Non-pigmented ciliary epithelial cell (primary cell): ENCODE results near the gene DLG1.

Experiments used
- DNase-seq: peaks from one replicate; pipeline ENCODE4 v3.0.0-alpha.2; 2010; ENCODE audit warnings: low read depth

Gene DLG1

GRCh38 chr3:197171481-197172067 lies 126.8 kb downstream of the DLG1 start:
- no peak for DNase-seq

DNA sequence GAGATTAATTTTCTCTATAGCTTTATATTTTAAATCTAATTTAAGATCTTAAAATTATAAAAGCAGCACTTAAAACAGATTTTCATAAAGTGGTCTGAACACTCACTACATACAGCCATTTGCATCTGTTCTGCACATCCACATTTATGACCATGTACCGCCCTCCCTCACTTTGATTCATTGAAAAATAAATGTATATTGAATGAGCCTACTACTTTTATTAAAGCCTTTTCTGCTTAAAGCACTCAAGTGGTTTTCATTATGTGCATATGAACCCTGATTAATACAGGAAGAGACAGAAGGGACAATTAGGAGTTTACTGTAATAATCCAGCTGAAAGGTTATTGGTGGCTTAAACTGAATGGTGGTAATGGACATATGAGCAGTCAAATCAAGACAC lies 129.4 kb downstream of the DLG1 start:
- no peak for DNase-seq

GRCh38 chr3:197168606-197169005 lies 129.8 kb downstream of the DLG1 start:
- DNase-seq, result no peak

- DNase-seq, result no peak
Measured at GRCh38 chr3:197168063-197168462, 130.3 kb downstream of the DLG1 start.

GRCh38 chr3:197167549-197167948 lies 130.9 kb downstream of the DLG1 start:
- DNase-seq, result no peak

DNA sequence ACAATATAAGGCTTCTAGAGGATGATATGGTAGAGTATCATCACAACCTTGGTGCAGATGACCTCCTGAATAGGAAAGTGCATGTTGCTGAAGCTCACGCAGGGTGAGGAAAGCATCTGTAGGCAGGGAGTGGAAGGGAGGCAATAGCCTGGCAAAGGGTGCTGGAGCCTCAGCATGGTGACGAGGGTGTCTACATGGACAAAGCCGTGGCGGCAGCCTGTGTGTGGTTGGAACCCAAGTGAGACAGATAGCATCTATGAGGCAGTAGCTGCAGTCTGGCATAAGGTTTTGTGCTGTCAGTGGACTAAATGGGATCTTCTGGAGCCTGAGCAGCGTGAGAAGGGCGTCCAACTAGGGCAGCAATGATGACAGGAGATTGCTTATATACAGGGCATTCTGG lies 132.5 kb downstream of the DLG1 start:
- no peak for DNase-seq

- no peak for DNase-seq
Measured at GRCh38 chr3:197155046-197155445, 143.4 kb downstream of the DLG1 start.

DNA sequence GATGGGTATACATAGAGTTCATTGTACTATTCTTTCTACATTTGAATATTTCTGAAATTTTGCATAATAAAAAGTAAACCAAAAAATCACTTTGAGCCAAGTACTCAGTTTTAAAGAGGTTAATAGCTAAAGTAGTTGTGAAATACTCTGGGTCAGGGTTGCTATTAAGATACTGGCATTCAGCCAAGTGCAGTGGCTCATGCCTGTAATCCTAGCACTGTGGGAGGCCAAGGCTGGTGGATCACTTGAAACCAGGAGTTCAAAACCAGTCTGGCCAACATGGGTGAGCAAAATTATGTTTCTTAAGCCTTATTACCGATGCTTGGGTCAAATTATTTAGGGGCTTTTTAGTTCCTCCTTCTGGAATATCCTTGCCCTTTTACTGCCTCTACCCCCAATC lies 146.8 kb downstream of the DLG1 start:
- peak; percentile 48 for DNase-seq

DNA sequence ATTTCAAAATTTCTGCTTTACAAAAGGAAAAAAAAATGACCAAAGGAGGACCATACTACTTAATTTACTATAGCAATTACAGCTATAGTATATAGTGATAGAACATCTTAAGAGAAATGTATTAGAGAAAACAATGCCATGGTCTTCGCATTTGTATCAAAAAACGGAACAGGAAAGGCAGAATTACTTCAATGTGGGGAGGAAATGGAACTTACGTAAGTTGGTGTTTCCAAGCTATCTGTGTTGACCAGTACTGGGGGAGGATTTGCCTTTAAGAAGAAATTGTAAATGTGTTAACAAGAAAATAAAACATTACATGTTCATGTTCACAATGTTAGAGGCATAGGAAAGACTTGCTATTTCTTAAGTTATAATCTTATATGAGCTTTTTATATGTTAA lies 148.9 kb downstream of the DLG1 start:
- DNase-seq, result no peak

- no peak for DNase-seq
Measured at GRCh38 chr3:197144188-197144587, 154.2 kb downstream of the DLG1 start.

GRCh38 chr3:197139586-197139985 lies 158.8 kb downstream of the DLG1 start:
- no peak for DNase-seq

- DNase-seq, result no peak
Measured at GRCh38 chr3:197137751-197138150, 160.7 kb downstream of the DLG1 start.

DNA sequence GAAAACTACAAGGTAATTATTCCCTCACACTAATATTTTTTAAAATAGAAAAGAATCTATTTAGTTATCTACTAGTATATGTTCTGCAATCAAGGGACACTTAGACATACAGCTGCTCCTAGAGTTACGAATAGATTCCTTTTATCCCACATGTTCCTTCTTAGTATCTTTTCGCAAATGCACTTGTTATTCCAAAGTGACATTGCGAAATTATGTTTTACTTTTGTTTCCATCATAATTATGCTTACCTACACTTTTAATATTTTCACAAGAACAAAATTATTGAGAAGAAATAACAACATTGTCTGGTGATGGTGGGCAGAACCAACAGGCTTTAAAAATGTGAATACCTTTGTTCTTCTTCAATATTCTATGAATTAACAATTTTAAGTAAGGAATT lies 161.7 kb downstream of the DLG1 start:
- no peak for DNase-seq

GRCh38 chr3:197135212-197135611 lies 163.2 kb downstream of the DLG1 start:
- no peak for DNase-seq

GRCh38 chr3:197132916-197133530 lies 165.4 kb downstream of the DLG1 start:
- DNase-seq, result no peak

DNA sequence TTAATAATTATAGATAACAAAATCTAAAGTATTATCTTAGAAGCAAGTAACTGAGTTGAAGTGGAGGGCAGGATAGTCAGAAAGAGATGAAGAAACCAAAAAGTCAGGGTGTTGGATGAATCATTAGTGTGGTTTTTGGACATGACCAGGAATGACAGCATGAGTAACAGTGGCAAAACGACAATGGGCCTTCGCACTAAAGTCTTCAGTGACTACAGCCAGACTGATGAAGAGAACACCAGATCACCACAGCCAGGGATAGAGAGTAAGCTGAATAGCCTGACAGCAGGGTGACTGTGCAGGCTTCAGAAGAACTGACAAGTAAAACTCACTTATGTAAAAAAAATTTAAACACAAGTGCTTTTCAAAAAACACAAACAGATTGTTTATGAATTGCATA lies 172.8 kb downstream of the DLG1 start:
- DNase-seq, result peak; percentile 56

GRCh38 chr3:197124713-197125112 lies 173.7 kb downstream of the DLG1 start:
- no peak for DNase-seq

DNA sequence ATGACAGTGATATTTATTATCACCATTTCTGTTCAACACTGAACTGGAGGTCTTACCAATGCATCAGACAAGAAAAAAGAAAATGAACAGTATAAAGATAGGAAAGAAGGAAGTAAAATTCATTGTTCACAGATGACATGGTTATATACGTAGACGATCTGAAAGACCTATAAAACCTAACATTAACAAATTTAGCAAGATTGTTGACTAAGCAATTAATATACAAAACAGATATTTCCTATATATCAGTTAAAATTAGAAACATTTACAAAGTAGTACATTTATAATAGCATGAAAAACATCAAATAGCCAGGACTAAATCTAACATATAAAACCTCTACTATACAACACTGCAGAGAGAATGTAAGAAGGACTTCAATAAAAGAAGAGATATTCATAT lies 176.0 kb downstream of the DLG1 start:
- DNase-seq, result no peak

GRCh38 chr3:197117114-197117513 lies 181.3 kb downstream of the DLG1 start:
- DNase-seq, result no peak

- no peak for DNase-seq
Measured at GRCh38 chr3:197114007-197114406, 184.4 kb downstream of the DLG1 start.

- no peak for DNase-seq
Measured at GRCh38 chr3:197111685-197112084, 186.7 kb downstream of the DLG1 start.

DNA sequence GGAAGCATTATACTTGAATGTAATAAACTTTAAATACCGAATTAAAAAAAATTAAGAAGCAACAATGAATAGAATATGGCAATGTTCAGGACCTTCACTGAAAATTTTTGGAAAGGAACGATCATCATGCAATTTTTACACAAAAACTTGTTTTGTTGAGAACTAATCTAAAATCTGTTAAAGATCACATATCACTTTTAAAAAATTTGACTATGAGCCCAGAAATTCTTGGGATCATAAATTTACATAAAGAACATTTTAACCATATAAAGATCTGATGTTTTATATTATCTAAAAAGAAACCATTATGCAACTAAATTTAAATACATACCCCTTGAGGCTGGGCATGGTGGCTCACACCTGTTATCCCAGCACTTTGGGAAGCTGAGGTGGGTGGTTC lies 192.6 kb downstream of the DLG1 start:
- no peak for DNase-seq

- DNase-seq, result no peak
Measured at GRCh38 chr3:197104738-197105137, 193.7 kb downstream of the DLG1 start.

DNA sequence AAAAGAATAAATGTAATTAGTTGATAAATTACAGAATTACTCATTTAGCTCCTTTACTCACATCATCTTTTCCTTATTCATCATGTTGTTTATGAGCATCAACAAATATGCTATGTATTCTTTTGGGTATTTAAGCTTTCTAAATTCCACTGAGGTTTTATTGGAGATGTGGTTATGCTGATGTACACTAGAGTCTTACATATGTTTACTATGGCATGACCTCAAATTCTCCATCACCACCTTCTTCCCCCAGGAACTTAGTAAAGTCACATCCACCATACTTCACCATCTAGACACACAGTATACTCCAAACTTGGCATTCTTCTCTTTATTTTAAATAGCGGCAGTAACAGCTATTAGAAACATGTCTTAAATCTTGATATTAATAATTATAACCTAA lies 194.6 kb downstream of the DLG1 start:
- peak; percentile 13 for DNase-seq
